DOHH2 (cell line): ENCODE results near the gene EHMT1.
A peak's percentile ranks its signal among the peaks of the same experiment; 100 is the strongest.

Experiments
- H3F3A ChIP-seq: fragments of 200-600 bp; sonication (generic), shearing (Covaris generic); 2 replicates; pipeline ENCODE4 v1.6.0; 2016; ENCODE audit warnings: antibody characterized with exemption, mild to moderate bottlenecking; ENCODE audit not compliant: control insufficient read depth, insufficient read depth
- H3K27ac ChIP-seq: fragments of 200-600 bp; sonication (generic); 2 replicates; pipeline ENCODE4 v1.5.1; 2014; ENCODE audit warnings: low read depth, mild to moderate bottlenecking, low read length, moderate library complexity
- H3K27me3 ChIP-seq: fragments of 200-600 bp; sonication (generic); 2 replicates; pipeline ENCODE4 v1.6.1; 2014; ENCODE audit warnings: mild to moderate bottlenecking, low read length, mixed read lengths; ENCODE audit not compliant: control insufficient read depth
- H3K36me3 ChIP-seq: fragments of 200-600 bp; sonication (generic); 2 replicates; pipeline ENCODE4 v1.6.1; 2014; ENCODE audit warnings: mild to moderate bottlenecking, low read length, moderate library complexity, mixed read lengths; ENCODE audit not compliant: control insufficient read depth
- H3K4me1 ChIP-seq: fragments of 200-600 bp; sonication (generic); 2 replicates; pipeline ENCODE4 v1.6.1; 2014; ENCODE audit warnings: mild to moderate bottlenecking, low read length, mixed read lengths; ENCODE audit not compliant: control insufficient read depth
- H3K4me2 ChIP-seq: fragments of 200-600 bp; sonication (generic); 2 replicates; pipeline ENCODE4 v1.6.0; 2014; ENCODE audit warnings: mild to moderate bottlenecking, low read length, moderate library complexity
- H3K4me3 ChIP-seq: fragments of 200-600 bp; sonication (generic); 2 replicates; pipeline ENCODE4 v1.5.1; 2014; ENCODE audit warnings: mild to moderate bottlenecking, low read length, mixed read lengths
- H3K79me2 ChIP-seq: fragments of 200-600 bp; sonication (generic); 2 replicates; pipeline ENCODE4 v1.6.1; 2014; ENCODE audit warnings: mild to moderate bottlenecking, low read length, mixed read lengths; ENCODE audit not compliant: control insufficient read depth
- H3K9me2 ChIP-seq: fragments of 200-600 bp; sonication (generic); replicated peaks from 2 replicates; pipeline ENCODE4 v1.6.1; 2014; ENCODE audit warnings: mild to moderate bottlenecking, low read length, mixed read lengths; ENCODE audit not compliant: control insufficient read depth
- H3K9me3 ChIP-seq: fragments of 200-600 bp; sonication (generic); 2 replicates; pipeline ENCODE4 v1.6.1; 2014; ENCODE audit warnings: antibody characterized with exemption, low read length, mixed read lengths; ENCODE audit not compliant: control insufficient read depth, insufficient read depth
- H4K20me1 ChIP-seq: fragments of 200-600 bp; sonication (generic); 2 replicates; pipeline ENCODE4 v1.6.0; 2014; ENCODE audit warnings: low read depth, mild to moderate bottlenecking, antibody characterized with exemption, low read length, moderate library complexity; ENCODE audit not compliant: control insufficient read depth, insufficient read depth
- EZH2phosphoT487 ChIP-seq: fragments of 200-600 bp; sonication (generic); IDR thresholded peaks from 2 replicates; pipeline ENCODE4 v1.6.1; 2017; ENCODE audit warnings: borderline replicate concordance, mild to moderate bottlenecking, antibody characterized with exemption, low read length, moderate library complexity, mixed read lengths
- TF ChIP-seq, protein P1 (sequence below): fragments of 200-600 bp; sonication (generic); IDR thresholded peaks from one replicate; pipeline ENCODE4 v1.5.1; 2014; ENCODE audit warnings: antibody characterized with exemption, mild to moderate bottlenecking, low read depth, low read length; ENCODE audit not compliant: poor library complexity, severe bottlenecking

The EHMT1 gene

DNA sequence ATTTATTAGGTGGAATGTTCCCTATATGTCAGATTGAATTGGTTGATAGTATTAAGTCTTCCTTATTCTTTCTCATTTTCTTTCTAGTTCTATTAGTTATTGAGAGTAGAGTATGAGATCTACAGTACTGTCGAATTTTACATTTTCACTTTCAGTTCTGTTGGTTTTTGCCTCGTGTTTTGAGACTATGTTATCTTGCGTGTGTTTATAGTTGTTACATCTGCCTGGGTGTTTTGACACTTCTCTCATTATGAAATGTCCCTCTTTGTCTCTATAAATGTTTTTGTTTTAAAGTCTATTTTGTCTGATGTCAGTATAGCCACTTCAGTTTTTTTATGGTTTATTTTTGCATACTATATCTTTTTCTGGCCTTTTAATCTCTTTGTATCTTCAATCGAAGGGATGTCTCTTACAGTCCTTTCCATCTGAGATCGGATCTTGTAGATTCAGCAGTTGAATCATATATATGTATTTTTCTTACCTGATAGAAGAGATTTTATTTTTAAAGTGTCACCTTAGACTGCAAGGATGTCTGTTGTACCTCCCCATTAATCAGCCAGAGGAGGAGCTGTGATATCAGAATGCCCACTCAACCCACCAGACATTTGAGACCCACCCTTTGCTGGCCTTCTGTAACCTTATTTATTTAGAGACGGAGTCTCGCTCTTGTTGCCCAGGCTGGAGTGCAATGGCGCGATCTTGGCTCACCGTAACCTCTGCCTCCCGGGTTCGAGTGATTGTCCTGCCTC lies 20.7 kb downstream of the EHMT1 start:
- Histone ChIP-seq H3K4me2 (peak overlapping the region; percentile 50), H3K4me1 (peaks cover 81% of the 10 kb centered on the region), H3K79me2 (peaks cover 100% of the 10 kb centered on the region), H3K4me3 (peak overlapping the region; percentile 28), H3K27me3 (no peaks in the 10 kb centered on the region), H3K36me3 (peaks cover 57% of the 10 kb centered on the region), H4K20me1 (peaks cover 10% of the 10 kb centered on the region), H3K27ac (peak overlapping the region; percentile 39), H3K9me2 (no peaks in the 10 kb centered on the region), H3K9me3 (no peaks in the 10 kb centered on the region), H3F3A (peaks cover under 1% of the 10 kb centered on the region; the same call in 1 of the 2 replicates)
- TF ChIP-seq EZH2phosphoT487 = no peak
- TF ChIP-seq, protein P1, sequence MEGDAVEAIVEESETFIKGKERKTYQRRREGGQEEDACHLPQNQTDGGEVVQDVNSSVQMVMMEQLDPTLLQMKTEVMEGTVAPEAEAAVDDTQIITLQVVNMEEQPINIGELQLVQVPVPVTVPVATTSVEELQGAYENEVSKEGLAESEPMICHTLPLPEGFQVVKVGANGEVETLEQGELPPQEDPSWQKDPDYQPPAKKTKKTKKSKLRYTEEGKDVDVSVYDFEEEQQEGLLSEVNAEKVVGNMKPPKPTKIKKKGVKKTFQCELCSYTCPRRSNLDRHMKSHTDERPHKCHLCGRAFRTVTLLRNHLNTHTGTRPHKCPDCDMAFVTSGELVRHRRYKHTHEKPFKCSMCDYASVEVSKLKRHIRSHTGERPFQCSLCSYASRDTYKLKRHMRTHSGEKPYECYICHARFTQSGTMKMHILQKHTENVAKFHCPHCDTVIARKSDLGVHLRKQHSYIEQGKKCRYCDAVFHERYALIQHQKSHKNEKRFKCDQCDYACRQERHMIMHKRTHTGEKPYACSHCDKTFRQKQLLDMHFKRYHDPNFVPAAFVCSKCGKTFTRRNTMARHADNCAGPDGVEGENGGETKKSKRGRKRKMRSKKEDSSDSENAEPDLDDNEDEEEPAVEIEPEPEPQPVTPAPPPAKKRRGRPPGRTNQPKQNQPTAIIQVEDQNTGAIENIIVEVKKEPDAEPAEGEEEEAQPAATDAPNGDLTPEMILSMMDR = no peak

DNA sequence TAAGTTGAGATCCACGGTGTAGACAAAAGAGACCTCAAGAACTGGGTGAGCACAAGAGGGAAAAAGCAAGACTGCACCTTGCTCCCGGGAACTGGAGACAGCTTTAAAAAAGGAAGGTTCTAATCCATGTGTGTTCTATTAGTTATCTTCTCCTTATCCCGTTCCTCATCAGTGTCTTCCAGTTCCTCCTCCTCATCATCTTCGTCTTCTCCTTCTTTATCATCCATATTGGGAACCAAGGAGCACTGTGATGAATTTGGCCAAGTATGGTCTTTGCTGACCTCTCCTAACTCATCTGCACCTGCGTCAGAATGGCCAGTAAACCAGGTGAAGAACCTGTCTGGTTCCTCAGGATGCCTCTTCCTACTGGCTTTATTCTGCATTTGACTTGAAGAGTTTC lies 22.1 kb downstream of the EHMT1 start:
- Histone ChIP-seq H3K36me3 (peaks cover 67% of the 10 kb centered on the region), H4K20me1 (peaks cover 10% of the 10 kb centered on the region), H3K9me3 (no peaks in the 10 kb centered on the region)

GRCh38 chr9:137642118-137642601 lies 23.4 kb downstream of the EHMT1 start:
- Histone ChIP-seq H3K4me2 (no peak overlapping the region), H3K27ac (no peak overlapping the region), H3F3A (0 out of 2 replicates have a peak, but pooled peaks cover 3% of the 10 kb centered on the region), H3K9me3 (no peaks in the 10 kb centered on the region), H3K9me2 (no peaks in the 10 kb centered on the region), H3K4me3 (no peak overlapping the region), H3K79me2 (peaks cover 100% of the 10 kb centered on the region), H4K20me1 (peaks cover 10% of the 10 kb centered on the region), H3K4me1 (peaks cover 93% of the 10 kb centered on the region), H3K27me3 (no peaks in the 10 kb centered on the region), H3K36me3 (peaks cover 80% of the 10 kb centered on the region)
- TF ChIP-seq, protein P1 = no peak
- no peak for TF ChIP-seq EZH2phosphoT487

More for the DNA sequence above, 22.1 kb downstream of the EHMT1 start:
- H3K27me3 ChIP-seq = no peaks in the 10 kb centered on the region
- H3K9me2 ChIP-seq = no peaks in the 10 kb centered on the region
- TF ChIP-seq, protein P1 = no peak
- no peak for TF ChIP-seq EZH2phosphoT487
- 0 out of 2 replicates have a peak overlapping the region, but pooled peaks have one; percentile 5 for H3K27ac ChIP-seq
- H3F3A ChIP-seq = 0 out of 2 replicates have a peak, but pooled peaks cover 3% of the 10 kb centered on the region
- peaks cover 91% of the 10 kb centered on the region for H3K4me1 ChIP-seq
- no peak overlapping the region for H3K4me2 ChIP-seq
- H3K79me2 ChIP-seq = peaks cover 100% of the 10 kb centered on the region
- no peak overlapping the region for H3K4me3 ChIP-seq
